ENCODE measurements around the gene RHOF.
"Not testable (repeated sequence)": the region's sequence is repeated elsewhere in the genome, so short reads cannot be mapped to it uniquely, and the experiment has no call there.

Gene RHOF

DNA sequence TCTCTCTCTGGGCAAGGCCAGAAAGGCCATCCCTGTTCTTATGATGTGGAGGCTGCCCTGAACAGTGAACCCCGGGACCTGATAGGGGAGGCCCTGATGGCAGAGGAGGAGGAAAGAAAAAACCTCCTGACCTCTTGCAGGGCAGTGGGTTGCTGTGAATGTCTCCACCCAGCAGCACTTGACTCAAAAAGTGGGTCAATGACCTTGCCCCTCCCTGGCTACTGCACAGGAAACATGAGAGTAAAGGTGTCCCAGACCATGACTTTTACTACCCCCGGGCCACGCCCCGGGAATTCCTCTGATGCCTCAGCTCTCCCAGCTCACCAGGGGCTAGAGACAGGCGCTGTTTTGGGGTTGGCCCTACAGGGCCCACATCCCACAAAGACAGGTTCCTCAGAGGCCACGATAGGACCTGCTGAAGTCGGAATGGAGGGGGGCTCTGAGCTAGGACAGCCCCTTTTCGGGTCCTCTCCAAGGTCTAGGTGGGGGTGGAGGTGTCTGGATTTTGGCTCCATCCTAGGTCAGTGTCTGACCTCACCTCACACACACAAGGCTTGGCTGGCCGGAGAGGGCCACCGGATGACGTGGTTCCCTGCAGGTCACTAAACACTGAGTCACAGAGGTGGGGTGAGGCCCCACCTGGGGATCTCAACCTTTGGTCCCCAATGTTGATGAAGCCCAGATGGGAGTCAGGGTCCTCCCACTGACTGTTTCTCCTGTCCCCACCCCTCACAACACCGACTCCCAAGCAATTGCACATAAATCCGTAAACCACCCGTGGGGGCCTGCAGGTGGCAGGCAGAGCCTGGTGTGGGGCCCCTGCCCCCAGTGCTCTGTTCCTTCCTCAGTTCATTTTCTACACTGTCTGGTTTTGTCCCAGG, 1.6 kb downstream of the RHOF start:
- no peak for DNase-seq

DNA sequence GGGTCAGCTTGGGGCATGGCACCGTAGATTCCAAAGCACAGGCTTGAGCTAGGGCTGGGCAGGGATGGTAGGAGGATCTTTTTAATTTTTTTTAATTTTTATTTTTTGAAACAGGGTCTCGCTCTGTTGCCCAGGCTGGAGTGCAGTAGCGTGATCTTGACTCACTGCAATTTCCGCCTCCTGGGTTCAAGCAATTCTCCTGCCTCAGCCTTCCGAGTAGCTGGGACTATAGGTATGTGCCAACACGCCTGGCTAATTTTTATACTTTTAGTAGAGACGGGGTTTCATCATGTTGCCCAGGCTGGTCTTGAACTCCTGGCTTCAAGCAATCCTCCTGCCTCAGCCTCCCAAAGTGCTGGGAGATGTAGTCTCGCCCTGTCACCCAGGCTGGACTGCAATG, 2.7 kb downstream of the RHOF start:
- not testable (repeated sequence) for DNase-seq

DNA sequence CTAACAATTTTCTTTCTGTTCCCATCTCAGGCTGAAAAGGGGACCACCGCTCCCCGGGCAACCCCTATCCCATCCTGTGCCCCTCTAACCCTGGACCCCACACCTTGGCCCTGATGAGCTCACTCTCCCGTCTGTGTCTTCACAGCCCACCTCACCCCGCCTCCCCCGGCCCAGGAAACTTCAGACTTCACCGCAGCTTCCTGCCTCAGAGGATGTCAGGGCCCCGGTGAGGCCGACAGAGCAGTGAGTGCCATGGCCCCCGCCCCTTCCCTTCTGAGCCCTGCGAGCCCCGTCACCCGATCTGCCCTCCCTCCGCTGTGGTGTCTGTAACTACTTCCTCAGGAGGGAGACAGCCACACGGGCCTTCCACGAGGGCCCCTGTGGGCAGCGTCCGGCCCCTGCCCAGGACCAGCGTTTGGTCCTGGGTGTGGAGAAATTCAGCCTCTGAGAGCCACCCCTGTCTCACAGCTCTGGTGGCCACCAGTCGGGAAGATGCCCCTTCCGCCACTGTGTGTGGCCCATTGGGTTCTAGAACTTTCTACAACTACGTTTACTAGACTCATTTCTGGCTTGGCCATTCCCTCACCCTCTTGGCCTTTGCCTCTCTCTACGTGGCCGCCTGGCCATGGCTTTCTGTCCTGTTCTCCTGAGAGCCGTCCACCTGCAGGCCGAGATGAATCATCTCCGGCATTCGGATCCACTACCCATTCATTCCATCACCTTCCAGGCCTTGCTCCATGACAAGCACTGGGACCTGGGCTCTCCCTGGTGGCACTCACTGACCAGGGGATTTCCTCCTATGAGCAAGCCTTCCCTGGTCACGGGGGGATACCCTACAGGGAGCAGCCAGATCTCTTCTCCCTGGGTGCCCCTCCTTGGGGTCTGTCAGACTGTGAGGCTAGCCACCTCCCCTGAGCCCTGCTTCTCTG, 3.4 kb downstream of the RHOF start:
- peak; percentile 47 for DNase-seq

DNA sequence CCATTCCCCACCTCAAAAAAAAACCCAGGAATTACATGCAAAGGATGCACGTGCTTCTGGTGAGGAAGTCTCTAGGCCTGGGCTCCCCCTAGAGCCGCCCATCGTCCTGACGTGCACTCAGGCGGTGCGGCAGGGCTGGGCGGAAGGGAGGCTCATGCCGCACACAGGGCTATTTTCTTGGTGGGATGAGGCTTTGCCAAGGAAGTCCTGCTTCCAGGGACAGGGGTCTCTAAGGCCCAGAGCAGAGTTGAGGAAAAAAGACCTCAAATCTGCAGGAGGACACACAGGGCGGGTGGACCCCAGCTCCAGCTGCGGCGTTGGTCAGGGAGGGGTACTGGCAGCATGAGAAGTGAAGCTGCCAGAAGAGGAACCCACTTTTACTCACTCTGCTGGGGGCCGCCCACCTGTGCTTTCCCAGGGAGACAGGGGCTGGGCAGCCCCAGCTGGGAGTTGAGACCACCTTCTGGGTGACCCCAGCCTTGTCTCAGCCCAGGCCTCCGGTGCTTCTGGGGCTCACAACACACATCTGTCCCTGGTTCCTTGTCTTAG, 4.2 kb downstream of the RHOF start:
- no peak for DNase-seq

DNA sequence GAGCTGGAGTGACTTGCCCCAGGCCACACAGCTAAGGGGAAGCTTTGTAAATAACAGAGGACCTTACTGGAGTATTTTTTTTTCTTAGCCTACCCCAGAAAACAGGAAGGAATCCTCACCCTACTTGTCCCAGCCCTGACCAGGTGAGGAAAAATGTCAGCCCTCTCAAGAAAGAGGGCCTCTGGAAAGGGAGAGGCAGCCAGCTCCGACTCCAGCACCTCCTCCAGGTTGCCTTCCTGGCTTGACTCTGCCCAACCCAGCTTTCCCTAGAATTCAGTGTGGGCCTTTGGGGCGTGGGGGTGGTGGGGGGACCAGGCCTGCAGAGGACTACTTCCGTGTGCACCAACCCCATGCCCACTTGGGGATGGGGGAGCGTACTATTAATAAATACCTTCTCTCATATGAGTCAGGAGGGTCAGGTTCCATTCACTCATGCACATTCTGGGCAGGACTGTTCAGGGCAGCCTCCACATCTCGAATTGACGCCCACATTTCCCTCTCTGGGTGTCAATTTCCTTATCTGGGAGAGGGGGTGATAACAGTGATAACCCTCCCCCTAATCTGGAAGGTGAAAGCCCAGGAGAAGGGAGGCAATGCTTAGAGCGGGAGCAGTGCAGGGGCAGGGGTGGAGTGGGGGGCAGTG, 5.2 kb downstream of the RHOF start:
- DNase-seq: no peak

DNA sequence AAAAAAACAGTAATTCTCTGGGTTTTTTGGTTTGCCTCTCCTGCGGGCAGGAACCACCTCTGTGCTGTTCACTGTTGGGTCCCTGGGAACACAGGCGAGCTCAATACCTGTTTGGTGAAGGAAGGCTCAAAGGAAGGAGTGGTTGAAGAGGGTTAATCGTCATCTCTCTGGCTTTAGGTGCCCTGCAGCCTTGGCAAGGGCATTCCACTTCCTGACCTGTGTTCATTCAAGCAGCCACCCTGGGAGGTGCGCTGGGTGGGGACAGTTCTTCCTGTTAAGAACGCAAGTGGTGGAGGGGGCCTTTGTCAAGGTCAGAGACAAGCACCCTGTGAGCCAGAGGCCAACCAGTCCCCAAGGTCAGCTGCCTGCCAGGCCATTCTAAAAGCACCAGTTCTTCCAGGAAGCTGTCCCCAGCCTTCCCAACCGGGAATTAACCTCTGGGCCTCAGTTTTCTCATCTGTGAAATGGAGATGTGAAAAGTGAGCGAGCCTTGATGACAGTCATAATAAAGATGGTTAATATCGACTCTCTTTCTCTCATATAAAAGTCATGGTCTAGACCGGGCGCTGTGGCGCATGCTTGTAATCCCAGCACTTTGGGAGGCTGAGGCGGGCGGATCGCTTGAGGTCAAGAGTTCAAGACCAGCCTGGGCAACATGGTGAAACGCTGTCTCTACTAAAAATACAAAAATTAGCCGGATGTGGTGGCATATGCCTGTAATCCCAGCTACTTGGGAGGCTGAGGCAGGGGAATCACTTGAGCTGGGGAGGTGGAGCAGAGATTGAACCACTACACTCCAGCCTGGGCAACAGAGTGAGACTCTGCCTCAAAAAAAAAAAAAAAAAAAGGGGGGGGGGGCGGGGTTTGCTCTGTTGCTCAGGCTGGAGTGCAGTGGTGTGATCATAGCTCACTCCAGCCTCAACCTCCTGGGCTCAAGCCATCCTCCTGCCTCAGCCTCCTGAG, 6.1 kb downstream of the RHOF start:
- DNase-seq: no peak

DNA sequence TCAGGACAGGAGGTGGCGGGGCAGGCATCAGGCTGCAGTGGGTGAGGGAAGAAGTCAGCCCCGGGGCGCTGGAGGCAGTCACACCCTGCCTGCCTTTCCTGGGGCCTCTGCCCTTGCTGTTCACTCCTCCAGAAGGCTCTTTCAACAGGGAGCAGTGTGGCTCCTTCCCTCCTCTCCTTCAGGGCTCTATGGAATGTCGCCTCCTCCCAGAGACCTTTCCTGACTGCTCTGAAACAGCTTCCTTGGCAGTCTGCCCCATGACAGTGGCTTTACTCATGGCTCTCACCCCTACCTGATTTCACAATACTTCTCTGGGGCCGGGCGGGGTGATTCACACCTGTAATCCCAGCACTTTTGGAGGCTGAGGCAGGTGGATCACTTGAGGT, 7.1 kb downstream of the RHOF start:
- DNase-seq: no peak

DNA sequence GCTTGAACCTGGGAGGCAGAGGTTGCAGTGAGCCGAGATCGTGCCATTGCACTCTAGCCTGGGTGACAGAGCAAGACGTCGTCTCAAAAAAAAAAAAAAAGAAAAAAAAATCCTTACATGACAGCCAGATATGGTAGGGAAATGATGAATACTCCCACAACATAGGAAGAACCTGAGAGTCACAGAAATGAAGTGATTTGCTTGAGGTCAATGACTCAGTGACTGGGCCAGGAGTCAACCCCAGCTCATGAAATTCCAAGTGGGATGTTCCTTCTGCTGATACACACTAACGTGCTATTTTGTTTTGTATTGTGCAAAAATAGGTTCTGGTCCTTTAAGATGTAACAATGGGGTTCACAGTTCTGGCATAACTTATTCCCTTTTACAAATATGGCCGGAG, 9.0 kb downstream of the RHOF start:
- no peak for DNase-seq

DNA sequence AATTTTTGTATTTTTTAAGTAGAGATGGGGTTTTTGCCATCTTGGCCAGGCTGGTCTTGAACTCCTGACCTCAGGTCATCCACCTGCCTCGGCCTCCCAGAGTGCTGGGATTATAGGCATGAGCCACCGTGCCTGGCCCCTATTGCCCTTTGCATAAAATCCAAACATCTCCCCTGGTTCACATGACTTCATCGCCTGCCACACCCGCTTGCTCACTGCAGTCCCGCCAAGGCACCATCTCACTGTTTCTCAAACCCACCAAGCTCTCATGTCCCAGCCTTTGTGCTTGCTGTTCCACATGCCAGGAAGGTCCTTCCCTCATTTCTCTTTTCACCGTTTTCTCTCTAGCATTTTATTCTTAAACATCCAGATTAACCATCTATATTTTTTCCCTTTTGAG, 9.7 kb downstream of the RHOF start:
- no peak for DNase-seq

DNA sequence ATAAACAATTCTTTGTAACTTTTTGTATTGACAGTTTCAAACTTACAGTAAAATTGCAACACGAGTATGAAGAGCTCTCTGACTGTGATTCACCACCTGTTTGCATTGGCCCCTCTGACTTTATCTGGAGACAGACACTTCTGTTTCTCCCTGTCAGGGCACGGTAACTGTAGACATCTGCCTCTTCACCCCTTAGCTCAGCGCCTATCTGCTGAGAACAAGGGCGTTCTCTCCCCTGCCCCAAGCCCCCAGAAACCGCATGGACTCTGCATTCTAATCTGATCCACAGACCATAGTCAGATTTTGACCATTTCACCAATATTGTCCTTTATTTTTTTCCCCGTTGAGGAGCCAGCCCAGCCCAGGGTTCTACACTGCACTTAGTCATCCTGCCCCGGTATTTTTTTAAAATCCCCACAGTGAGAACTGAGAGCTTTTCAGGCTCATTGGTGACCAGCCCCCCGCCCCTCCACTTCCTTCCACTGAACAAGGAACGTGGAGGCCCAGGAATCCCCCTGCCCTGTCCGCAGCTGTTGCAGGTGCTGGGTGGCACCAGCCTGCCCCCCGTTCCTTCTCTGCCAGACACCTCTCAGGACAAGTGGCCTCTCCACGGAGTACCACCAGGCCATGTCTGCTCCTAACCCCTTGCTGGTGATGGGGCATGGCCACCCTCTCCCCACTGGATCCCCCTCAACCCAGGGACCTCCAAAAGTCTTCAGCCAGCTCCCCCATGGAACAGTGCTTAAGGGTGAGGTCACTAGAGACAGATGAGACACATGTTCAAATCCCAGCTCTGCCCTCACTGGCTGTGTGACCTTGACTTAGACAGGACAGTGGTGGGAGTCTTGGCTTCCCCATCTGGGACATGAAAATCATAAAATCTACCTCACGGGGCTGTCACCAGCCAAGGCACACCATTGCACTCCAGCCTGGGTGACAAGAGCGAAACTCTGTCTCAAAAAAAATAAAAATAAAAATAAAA, 11.2 kb downstream of the RHOF start:
- DNase-seq: peak; percentile 88

DNA sequence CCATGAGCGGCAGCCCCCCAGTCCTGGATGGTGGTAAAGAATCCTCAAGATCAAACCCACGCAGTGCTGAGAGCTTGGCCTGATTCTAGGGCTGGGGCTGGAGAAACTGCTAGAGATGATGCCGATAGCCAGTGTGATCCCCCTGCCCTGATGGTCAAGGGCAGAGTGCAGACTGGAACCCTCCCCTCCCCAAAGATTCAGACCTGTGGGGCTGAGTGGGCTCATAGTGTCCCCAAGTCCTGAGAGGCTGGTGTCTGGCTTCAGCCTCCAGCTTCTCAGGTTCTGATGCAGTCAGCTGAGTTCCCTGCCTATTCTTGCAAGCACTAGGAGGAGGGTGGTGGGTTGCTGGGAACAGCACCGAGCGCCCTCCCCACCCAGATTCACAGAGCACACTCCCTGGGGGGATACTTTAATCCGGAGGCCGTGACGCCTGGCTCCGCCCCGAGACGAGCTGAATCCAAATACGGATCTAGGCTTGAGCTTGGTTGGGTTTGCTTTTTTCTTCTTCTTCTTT, 11.9 kb downstream of the RHOF start:
- DNase-seq: no peak

DNA sequence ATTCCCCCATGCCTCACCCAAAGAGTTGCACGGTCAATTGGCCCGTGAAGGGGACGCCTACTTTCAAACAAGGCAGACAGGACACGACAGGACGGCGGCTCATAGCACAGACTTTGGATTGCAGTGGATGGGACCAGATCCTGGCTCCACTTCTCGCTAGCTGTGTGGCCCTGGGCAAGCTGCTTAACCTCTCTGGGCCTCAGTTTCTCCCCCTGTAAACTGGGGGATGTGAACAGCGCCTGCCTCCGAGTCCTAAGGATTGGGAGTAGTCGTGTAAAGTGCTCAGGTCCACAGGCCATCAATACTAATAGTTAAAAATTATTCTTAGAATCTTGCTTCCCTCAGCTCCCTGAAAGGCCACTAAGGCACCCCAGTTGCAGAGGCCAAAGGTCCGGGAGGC, 13.1 kb downstream of the RHOF start:
- no peak for DNase-seq

DNA sequence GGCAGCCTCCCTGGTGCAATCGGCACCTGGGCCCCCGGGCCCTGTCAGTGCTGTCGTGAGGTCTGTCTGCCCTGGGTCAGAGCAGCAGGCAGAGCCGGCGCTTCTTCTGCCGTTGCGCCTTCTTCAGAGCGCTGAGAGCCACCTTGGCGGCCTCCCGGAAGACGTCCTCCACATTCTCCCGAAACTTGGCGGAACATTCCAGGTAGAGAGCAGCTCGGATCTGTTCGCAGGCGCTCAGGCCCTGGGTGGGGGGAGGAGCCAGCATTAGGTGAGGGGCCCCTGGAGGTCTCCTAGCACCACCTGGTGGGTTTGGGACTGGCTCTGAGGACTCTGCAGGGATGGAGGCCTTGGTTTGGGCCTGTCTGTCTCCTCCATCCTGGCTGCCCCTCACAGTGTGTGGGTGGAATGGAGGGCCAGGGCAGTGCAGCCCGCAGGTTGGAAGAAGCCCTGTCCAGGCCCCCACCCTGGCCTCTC, 14.0 kb downstream of the RHOF start:
- DNase-seq: no peak

DNA sequence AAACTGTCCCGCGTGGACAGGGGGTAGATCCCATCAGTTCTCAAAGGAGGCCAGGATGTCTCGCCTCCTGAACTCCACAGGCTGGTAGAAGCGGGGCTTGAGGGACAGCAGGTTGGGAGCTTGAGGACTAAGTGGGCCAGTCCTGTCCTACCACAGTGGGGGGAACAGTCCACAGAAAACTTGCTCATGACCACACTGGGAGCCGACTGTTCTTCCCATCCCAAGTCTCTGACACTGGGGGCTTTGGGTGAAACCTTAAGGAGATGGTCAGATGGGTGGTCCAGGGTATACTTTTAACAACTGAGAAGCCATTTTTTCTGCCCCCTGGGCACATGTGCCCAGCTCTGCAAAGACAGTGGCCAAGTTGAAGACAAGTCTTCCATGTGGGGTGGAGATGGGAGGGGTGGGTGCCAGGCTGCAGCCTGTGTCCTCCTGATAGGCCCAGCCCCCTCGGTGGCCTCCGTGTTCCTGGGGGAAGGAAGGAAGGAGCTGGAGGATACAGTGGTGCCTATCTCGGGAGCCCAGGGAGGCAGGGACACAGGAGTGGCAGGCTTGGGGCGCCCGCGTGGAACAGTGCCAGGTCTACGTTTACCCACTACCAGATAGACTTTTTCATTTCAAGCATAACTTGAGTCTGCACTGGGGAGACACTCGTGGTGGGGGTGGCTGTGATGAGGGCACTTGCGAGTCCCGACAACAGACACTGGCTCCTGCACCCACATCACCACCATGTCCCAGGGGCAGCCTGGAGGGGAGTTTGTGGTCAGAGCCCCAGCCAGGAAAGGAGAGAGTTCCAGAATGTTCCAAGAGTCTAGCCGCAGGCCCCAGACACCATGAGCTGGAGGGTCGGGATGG, 14.7 kb downstream of the RHOF start:
- DNase-seq: peak; percentile 91

DNA sequence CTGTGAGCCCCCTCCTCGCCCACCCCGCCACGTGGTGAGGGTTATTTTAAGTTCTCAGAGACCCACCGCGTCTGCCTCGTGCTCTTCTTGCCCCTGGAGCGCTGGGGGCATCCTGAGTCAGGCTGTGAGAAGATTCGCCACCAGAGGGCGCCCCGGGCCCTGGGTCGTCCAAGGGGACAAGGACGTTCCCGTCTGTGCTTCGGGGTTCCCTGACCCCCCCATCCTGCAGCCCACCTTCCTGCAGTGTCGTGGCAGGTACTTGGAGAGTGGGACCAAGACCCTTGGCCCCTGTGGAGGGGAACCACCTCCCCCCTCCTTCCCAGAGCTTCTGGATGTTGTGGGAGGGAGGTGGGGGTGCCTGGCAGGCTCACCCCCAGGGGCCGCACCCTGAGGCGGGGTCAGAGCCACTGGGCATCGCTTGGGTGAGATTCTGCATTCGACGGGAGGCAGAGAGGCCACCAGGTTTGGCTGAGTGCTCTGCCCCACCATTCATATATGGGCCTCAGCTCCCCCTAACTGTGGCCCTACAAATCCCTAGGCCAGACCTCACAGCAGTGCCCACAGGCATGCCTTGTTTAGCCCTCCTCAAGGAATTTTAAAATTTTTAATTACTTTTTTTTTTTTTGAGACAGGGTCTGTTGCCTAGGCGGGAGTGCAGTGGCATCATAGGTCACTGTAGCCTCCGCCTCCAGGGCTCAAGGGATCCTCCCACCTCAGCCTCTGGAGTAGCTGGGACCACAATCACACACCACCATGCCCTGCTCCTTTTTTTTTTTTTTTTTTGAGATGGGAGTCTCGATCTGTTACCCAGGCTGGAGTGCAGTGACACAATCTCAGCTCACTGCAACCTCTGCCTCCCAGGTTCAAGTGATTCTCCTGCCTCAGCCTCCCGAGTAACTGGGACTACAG, 17.0 kb downstream of the RHOF start:
- peak; percentile 82 for DNase-seq

DNA sequence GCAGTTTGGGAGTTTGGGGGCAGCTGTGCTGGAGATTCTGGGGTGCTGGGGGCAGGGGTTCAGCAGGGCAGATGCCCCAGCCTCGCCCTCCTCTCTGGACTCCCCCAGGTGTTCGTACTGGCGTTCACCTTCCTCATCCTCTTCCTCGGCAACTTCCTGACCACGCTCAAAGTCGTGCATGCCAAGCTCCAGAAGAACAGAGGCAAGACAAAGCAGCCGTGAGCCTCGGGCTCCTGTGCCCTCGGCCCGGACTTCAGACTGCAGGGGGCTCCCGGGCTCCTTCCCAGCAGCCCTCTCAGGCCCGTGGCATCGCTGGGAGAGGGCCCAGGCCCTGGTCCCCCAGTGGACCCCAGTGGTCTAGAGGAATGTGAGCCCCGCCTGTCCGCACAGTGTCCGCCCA, 18.0 kb downstream of the RHOF start:
- DNase-seq: no peak

DNA sequence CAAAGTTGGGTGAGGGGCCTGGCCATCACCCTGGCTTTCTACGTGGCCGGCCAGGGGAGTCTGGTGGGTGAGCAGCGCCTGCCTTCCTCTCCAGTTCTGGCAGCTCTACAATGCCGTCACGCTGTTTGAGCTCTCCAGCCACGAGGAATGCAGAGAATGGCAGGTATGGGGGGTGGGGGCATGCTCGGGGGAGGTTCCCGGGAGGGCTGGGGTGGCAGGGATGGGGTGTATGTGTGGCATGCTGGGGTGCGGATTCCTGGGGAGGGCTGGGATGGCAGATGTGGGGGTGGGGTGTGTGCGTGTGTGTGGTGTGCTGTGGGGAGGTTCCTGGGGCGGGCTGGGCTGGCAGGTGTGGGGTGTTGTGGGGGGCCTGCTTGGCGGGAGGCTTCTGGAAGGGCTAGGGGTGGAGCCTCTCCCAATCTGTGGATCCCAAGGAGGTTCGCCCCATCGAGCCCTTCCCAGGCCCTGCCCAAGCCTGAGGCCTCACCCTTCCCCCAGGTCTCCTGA, 18.5 kb downstream of the RHOF start:
- DNase-seq: no peak

All from hematopoietic multipotent progenitor cell treated with erythropoietin and hydrocortisone succinate and interleukin-3 and kit ligand, for 8 days (in vitro differentiated cells).